OCI-LY1 (cell line): ENCODE results near the gene SMOC2.

ENCODE experiments used
- H2AFZ ChIP-seq: fragments of 200-600 bp; sonication (generic), shearing (Covaris generic); 2 replicates; pipeline ENCODE4 v1.6.0; 2014; ENCODE audit warnings: antibody characterized with exemption, mild to moderate bottlenecking, low read length
- H3F3A ChIP-seq: fragments of 200-600 bp; sonication (generic), shearing (Covaris generic); 2 replicates; pipeline ENCODE4 v1.6.0; 2014; ENCODE audit warnings: mild to moderate bottlenecking, antibody characterized with exemption, low read length, moderate library complexity; ENCODE audit not compliant: insufficient read depth
- H3K27ac ChIP-seq: fragments of 200-600 bp; sonication (generic); 2 replicates; pipeline ENCODE4 v1.5.1; 2014; ENCODE audit warnings: low read length, mixed run types, mild to moderate bottlenecking, low read depth; ENCODE audit not compliant: poor library complexity, severe bottlenecking
- H3K27me3 ChIP-seq: fragments of 200-600 bp; sonication (generic); 2 replicates; pipeline ENCODE4 v1.6.0; 2014; ENCODE audit warnings: antibody characterized with exemption, mild to moderate bottlenecking, low read length, moderate library complexity; ENCODE audit not compliant: insufficient read depth
- H3K36me3 ChIP-seq: fragments of 200-600 bp; sonication (generic); 2 replicates; pipeline ENCODE4 v1.6.1; 2014; ENCODE audit warnings: mild to moderate bottlenecking, antibody characterized with exemption, low read length, moderate library complexity, mixed read lengths; ENCODE audit not compliant: insufficient read depth
- H3K4me1 ChIP-seq: fragments of 200-600 bp; sonication (generic); 2 replicates; pipeline ENCODE4 v1.5.1; 2014; ENCODE audit warnings: mild to moderate bottlenecking, low read length, moderate library complexity; ENCODE audit not compliant: insufficient read depth, severe bottlenecking
- H3K4me2 ChIP-seq: fragments of 200-600 bp; sonication (generic), shearing (Covaris generic); 2 replicates; pipeline ENCODE4 v1.6.1; 2014; ENCODE audit warnings: low read length
- H3K4me3 ChIP-seq: fragments of 200-600 bp; sonication (generic); 2 replicates; pipeline ENCODE4 v1.5.1; 2014; ENCODE audit warnings: low read length, low read depth, mild to moderate bottlenecking, mixed read lengths; ENCODE audit not compliant: poor library complexity, severe bottlenecking
- H3K79me2 ChIP-seq: fragments of 200-600 bp; shearing (Covaris generic); 2 replicates; pipeline ENCODE4 v1.6.1; 2016; ENCODE audit warnings: mixed run types, low read length, mixed read lengths; ENCODE audit not compliant: insufficient read depth
- H3K9ac ChIP-seq: fragments of 200-600 bp; sonication (generic), shearing (Covaris generic); 2 replicates; pipeline ENCODE4 v1.6.1; 2014; ENCODE audit warnings: mild to moderate bottlenecking, low read length, mixed read lengths
- H3K9me2 ChIP-seq: fragments of 200-600 bp; sonication (generic), shearing (Covaris generic); 2 replicates; pipeline ENCODE4 v1.6.1; 2014; ENCODE audit warnings: low read depth, mild to moderate bottlenecking, low read length, mixed read lengths
- H3K9me3 ChIP-seq: fragments of 200-600 bp; shearing (Covaris generic); 2 replicates; pipeline ENCODE4 v1.6.1; 2014; ENCODE audit warnings: low read length, mixed read lengths
- H4K20me1 ChIP-seq: fragments of 200-600 bp; sonication (generic), shearing (Covaris generic); 2 replicates; pipeline ENCODE4 v1.6.0; 2016; ENCODE audit warnings: mild to moderate bottlenecking, low read length; ENCODE audit not compliant: insufficient read depth
- CTCF ChIP-seq: fragments of 200-600 bp; sonication (generic), shearing (Covaris generic); IDR thresholded peaks from 2 replicates; pipeline ENCODE4 v1.5.1; 2017; ENCODE audit warnings: mild to moderate bottlenecking, antibody characterized with exemption, low read length, moderate library complexity, mixed read lengths
- EZH2 ChIP-seq: fragments of 200-600 bp; sonication (generic), shearing (Covaris generic); IDR thresholded peaks from 2 replicates; pipeline ENCODE4 v1.8.0; 2017; ENCODE audit warnings: borderline replicate concordance, mixed run types, mild to moderate bottlenecking, antibody characterized with exemption, low read length, moderate library complexity, mixed read lengths

SMOC2 gene

GRCh38 chr6:168468045-168468444 is 27.1 kb downstream of the SMOC2 start:
- Histone ChIP-seq H3K27me3 (no peaks in the 10 kb centered on the region), H3F3A (no peaks in the 10 kb centered on the region), H3K36me3 (no peaks in the 10 kb centered on the region), H3K9me2 (no peaks in the 10 kb centered on the region), H3K79me2 (no peaks in the 10 kb centered on the region), H3K4me2 (no peak overlapping the region), H3K9ac (no peak overlapping the region), H3K4me1 (no peaks in the 10 kb centered on the region), H3K4me3 (no peak overlapping the region), H3K27ac (no peak overlapping the region), H3K9me3 (no peaks in the 10 kb centered on the region), H2AFZ (no peak overlapping the region), H4K20me1 (no peaks in the 10 kb centered on the region)
- TF ChIP-seq EZH2 (no peak), CTCF (no peak)

GRCh38 chr6:168469521-168469920 is 28.5 kb downstream of the SMOC2 start:
- Histone ChIP-seq H4K20me1 (no peaks in the 10 kb centered on the region), H3K9ac (no peak overlapping the region), H3F3A (no peaks in the 10 kb centered on the region), H2AFZ (no peak overlapping the region), H3K27ac (no peak overlapping the region), H3K27me3 (no peaks in the 10 kb centered on the region), H3K79me2 (no peaks in the 10 kb centered on the region), H3K4me3 (no peak overlapping the region), H3K4me1 (no peaks in the 10 kb centered on the region), H3K9me2 (no peaks in the 10 kb centered on the region), H3K4me2 (no peak overlapping the region), H3K9me3 (no peaks in the 10 kb centered on the region), H3K36me3 (no peaks in the 10 kb centered on the region)
- no peak for TF ChIP-seq EZH2
- TF ChIP-seq CTCF: no peak

GRCh38 chr6:168469926-168470325 is 28.9 kb downstream of the SMOC2 start:
- Histone ChIP-seq H3K9me3 (no peaks in the 10 kb centered on the region), H3K27me3 (no peaks in the 10 kb centered on the region), H3K4me3 (no peak overlapping the region), H3K79me2 (no peaks in the 10 kb centered on the region), H3F3A (no peaks in the 10 kb centered on the region), H3K9me2 (no peaks in the 10 kb centered on the region), H3K9ac (no peak overlapping the region), H2AFZ (no peak overlapping the region), H4K20me1 (no peaks in the 10 kb centered on the region), H3K4me2 (no peak overlapping the region), H3K4me1 (no peaks in the 10 kb centered on the region), H3K27ac (no peak overlapping the region), H3K36me3 (no peaks in the 10 kb centered on the region)
- no peak for TF ChIP-seq EZH2
- TF ChIP-seq CTCF: no peak
